GM12878 (cell line): ENCODE data around the gene UMPS. TPM values are rescaled to one million over a fixed set of nuclear protein-coding genes. Genes with fewer than 3 reads are reported as not detected.

Experiments used
- ATAC-seq: fragments of 200-7000 bp; cut with Tn5 transposase; 3 replicates; pipeline ENCODE4 v1.9.1; 2020; ENCODE audit warnings: mild to moderate bottlenecking, moderate library complexity
- BruUV-seq: library from RNA; stranded (reverse); fragments of 400-500 nt; replicated peaks from 2 replicates; lab custom pipeline; 2021; lab: Mats Ljungman, UMichigan
- CTCF ChIA-PET: fragments of 300-600 bp; sonication (Branson Sonifier 250); formaldehyde crosslinking; extraction: SDS; loops from one replicate; lab custom pipeline; 2021; ENCODE audit warnings: inconsistent platforms; lab: Yijun Ruan, JAX
- POLR2A ChIA-PET: fragments of 350-600 bp; formaldehyde crosslinking; extraction: SDS; loops from one replicate; lab custom pipeline; 2021; ENCODE audit warnings: inconsistent platforms; lab: Charles Lee
- RAD21 ChIA-PET: fragments of 300-600 bp; sonication (Branson Sonifier 250); formaldehyde crosslinking; loops from one replicate; lab custom pipeline; 2023; ENCODE audit warnings: antibody characterized with exemption; ENCODE audit not compliant: unreplicated experiment; lab: Charles Lee
- SMC1A ChIA-PET: fragments of 300-600 bp; sonication (Branson Sonifier 250); formaldehyde crosslinking; loops from one replicate; lab custom pipeline; 2023; ENCODE audit not compliant: unreplicated experiment, uncharacterized antibody; lab: Charles Lee
- DNase-seq: peaks from one replicate; pipeline ENCODE4 v3.0.0-alpha.2; 2011; ENCODE audit warnings: low read depth, low spot score
- FAIRE-seq: peaks from 3 replicates; lab custom pipeline; 2011; peaks lifted over from hg19 to GRCh38; lab: Jason Lieb, UNC
- H2AFZ ChIP-seq: 2 replicates; pipeline ENCODE4 v1.6.0; 2011; ENCODE audit warnings: low read depth, low read length, control low read depth; ENCODE audit not compliant: control insufficient read depth
- H3K27ac ChIP-seq: 2 replicates; pipeline ENCODE4 v1.5.1; 2011; ENCODE audit warnings: control low read depth; ENCODE audit not compliant: control insufficient read depth, insufficient read depth
- H3K27me3 ChIP-seq, 2 experiments: replicated peaks in 1 of 2; 2 replicates each; pipeline versions ENCODE4 v1.6.0 to v1.6.1; 2011; ENCODE audit warnings: low read length in 1 of 2; ENCODE audit not compliant: control insufficient read depth in 2 of 2, insufficient read depth in 2 of 2
- H3K36me3 ChIP-seq, 2 experiments: 2 replicates each; pipeline ENCODE4 v1.5.1; 2011; ENCODE audit warnings: low read length in 1 of 2; ENCODE audit not compliant: control insufficient read depth in 2 of 2, insufficient read depth in 2 of 2
- H3K4me1 ChIP-seq: 2 replicates; pipeline ENCODE4 v1.6.1; 2011; ENCODE audit warnings: mild to moderate bottlenecking, low read length, moderate library complexity, mixed read lengths; ENCODE audit not compliant: control insufficient read depth, insufficient read depth
- H3K4me2 ChIP-seq: 2 replicates; pipeline ENCODE4 v1.6.0; 2011; ENCODE audit warnings: control low read depth; ENCODE audit not compliant: control insufficient read depth, insufficient read depth
- H3K4me3 ChIP-seq: fragments of 200-600 bp; sonication (generic); 2 replicates; pipeline ENCODE4 v1.5.1; 2016
- H3K79me2 ChIP-seq: 2 replicates; pipeline ENCODE4 v1.6.0; 2011; ENCODE audit warnings: low read length; ENCODE audit not compliant: control insufficient read depth, insufficient read depth
- H3K9ac ChIP-seq: 2 replicates; pipeline ENCODE4 v1.8.0; 2011; ENCODE audit warnings: low read length, control low read depth, mixed read lengths; ENCODE audit not compliant: control insufficient read depth, insufficient read depth
- H3K9me3 ChIP-seq: replicated peaks from 3 replicates; pipeline ENCODE4 v1.5.1; 2011; ENCODE audit warnings: mild to moderate bottlenecking, low read length; ENCODE audit not compliant: control insufficient read depth, insufficient read depth
- H4K20me1 ChIP-seq: 2 replicates; pipeline ENCODE4 v1.6.0; 2011; ENCODE audit not compliant: control insufficient read depth, insufficient read depth
- CBX5 ChIP-seq: sonication (generic); IDR thresholded peaks from 2 replicates; pipeline ENCODE4 v1.6.1; 2016; ENCODE audit warnings: low read depth, moderate library complexity, mild to moderate bottlenecking, inconsistent platforms
- PAX5 ChIP-seq: IDR thresholded peaks from 2 replicates; pipeline ENCODE4 v1.6.1; 2011; ENCODE audit warnings: low read depth, low read length, borderline replicate concordance
- YBX1 ChIP-seq: fragments of 450-650 bp; IDR thresholded peaks from 2 replicates; pipeline ENCODE4 v1.6.1; 2016; ENCODE audit warnings: antibody characterized with exemption
- ZZZ3 ChIP-seq: IDR thresholded peaks from 2 replicates; pipeline ENCODE4 v1.6.1; 2011; ENCODE audit warnings: low read depth; ENCODE audit not compliant: control insufficient read depth, insufficient read length
- WGBS: methylation state at CpG from one replicate; pipeline ENCODE4 v1.1.6; 2016; ENCODE audit warnings: low lambda C conversion rate; ENCODE audit not compliant: insufficient replicate concordance, insufficient coverage; ENCODE audit errors: missing lambda C conversion rate; 5-methylcytosine and 5-hydroxymethylcytosine counted together
- in situ Hi-C: fragments of 300-500 bp; cut with MboI; formaldehyde crosslinking; loops from 9 replicates; pipeline ENCODE4 v1.14.3; 2018; ENCODE audit warnings: mixed read lengths
- intact Hi-C: fragments of 100-400 bp; cut with micrococcal nuclease; formaldehyde crosslinking; loops from one replicate; pipeline ENCODE4 v1.14.2; 2022; ENCODE audit not compliant: unreplicated experiment
- polyA plus RNA-seq, 11 experiments: library from polyadenylated mRNA; depleted of rRNA in 4 of 11; unstranded in 6 of 11; stranded (reverse) in 5 of 11; fragments of >200 nt; fragmentation: Nextera tagmentation in 4 of 11; fragmentation: Illumina TruSeq in 1 of 11; extraction: Ambion mirVana in 4 of 11; extraction: Trizol in 1 of 11; gene quantifications; 1 replicate in 1 of 11; 2 replicates in 10 of 11; pipeline versions ENCODE4 v1.2.1 to v1.2.3, GENCODE V29; 2011 to 2016; ENCODE audit warnings: inconsistent platforms in 2 of 11, missing spikeins in 2 of 11, low read depth in 1 of 11
- total RNA-seq, 4 experiments: library from RNA; depleted of rRNA in 3 of 4; stranded (reverse); fragments of >200 nt in 3 of 4; fragmentation: Illumina TruSeq in 1 of 4; extraction: Trizol in 1 of 4; gene quantifications; 2 replicates each; pipeline versions ENCODE4 v1.2.1 to v1.2.3, GENCODE V29; 2013 to 2021
- TF ChIP-seq, protein P1 (sequence below): IDR thresholded peaks from 2 replicates; pipeline ENCODE4 v1.6.1; 2011; ENCODE audit warnings: borderline replicate concordance, low read depth, mild to moderate bottlenecking, moderate library complexity, low read length; ENCODE audit not compliant: insufficient read depth, poor library complexity, severe bottlenecking

UMPS gene
- total and polyA plus RNA-seq, 10 of the 15 experiments (the other 5 are each of a cell fraction or from before 2014, with no cell fraction given) = 30.6 to 82.8 (median 49.5) TPM

DNA sequence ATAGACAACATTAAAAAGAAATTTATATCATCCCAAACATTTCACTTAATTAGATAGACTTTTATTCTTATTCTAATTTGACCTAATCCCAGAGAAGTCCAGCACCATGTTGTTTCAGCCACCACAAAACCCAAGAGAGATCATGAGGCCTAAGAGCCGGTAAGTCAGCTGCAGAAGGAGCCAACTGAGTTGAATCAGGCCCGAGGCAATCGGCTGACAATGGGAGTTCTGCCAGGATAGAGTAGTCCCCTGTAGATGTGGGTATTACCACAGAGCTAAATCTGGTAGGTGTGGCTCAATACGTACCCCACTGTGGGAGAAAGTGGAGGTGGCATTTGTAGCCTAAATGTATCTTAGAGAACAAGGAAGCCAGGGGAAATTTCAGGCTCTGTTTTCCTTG lies 49.7 kb upstream of the UMPS start:
- in situ Hi-C loops = no loop called here
- no peak overlapping the region for H3K4me3 ChIP-seq
- ChIA-PET POLR2A (interaction anchor here (0.5 to 0.8 kb wide), 2 partner anchors 13 to 113 kb away, joined by 3 read pairs; no protein-coding TSS in a partner anchor), CTCF (interaction anchor here (1.1 to 13.3 kb wide), 3 partner anchors 9 to 115 kb away, joined by 4 to 577 read pairs (median 13); no protein-coding TSS in a partner anchor), RAD21 (interaction anchor here (0.9 kb wide), 1 partner anchor 115 kb away, joined by 3 read pairs; no protein-coding TSS in a partner anchor), SMC1A (interaction anchor here (1.1 to 2.5 kb wide), 3 partner anchors 37 to 115 kb away, joined by 3 to 13 read pairs (median 3); no protein-coding TSS in a partner anchor)
- H3K79me2 ChIP-seq = no peaks in the 10 kb centered on the region
- H3K9ac ChIP-seq = no peak overlapping the region
- DNase-seq (no peak), FAIRE-seq (no peak), ATAC-seq (no peak)
- H3K4me1 ChIP-seq = no peaks in the 10 kb centered on the region
- WGBS = 40% methylated on average over 4 of the region's 4 CpGs
- no TSS peak for BruUV-seq
- no peaks in the 10 kb centered on the region for H3K27me3 ChIP-seq
- intact Hi-C loops = loop anchor here (10.0 kb wide), 1 partner anchor 56 kb away; no protein-coding TSS in a partner anchor
- H3K9me3 ChIP-seq = no peaks in the 10 kb centered on the region
- no peaks in the 10 kb centered on the region for H3K36me3 ChIP-seq
- TF ChIP-seq PAX5 (no peak), CBX5 (no peak), YBX1 (no peak), ZZZ3 (no peak)
- TF ChIP-seq, protein P1, sequence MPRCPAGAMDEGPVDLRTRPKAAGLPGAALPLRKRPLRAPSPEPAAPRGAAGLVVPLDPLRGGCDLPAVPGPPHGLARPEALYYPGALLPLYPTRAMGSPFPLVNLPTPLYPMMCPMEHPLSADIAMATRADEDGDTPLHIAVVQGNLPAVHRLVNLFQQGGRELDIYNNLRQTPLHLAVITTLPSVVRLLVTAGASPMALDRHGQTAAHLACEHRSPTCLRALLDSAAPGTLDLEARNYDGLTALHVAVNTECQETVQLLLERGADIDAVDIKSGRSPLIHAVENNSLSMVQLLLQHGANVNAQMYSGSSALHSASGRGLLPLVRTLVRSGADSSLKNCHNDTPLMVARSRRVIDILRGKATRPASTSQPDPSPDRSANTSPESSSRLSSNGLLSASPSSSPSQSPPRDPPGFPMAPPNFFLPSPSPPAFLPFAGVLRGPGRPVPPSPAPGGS = no peak
- H2AFZ ChIP-seq = no peak overlapping the region
- no peak overlapping the region for H3K4me2 ChIP-seq
- no peak overlapping the region for H3K27ac ChIP-seq
- H4K20me1 ChIP-seq = no peaks in the 10 kb centered on the region
